HCT116 (cell line): ENCODE results near the gene CPEB3. TPM values are rescaled to one million over a fixed set of nuclear protein-coding genes. Genes with fewer than 3 reads are reported as not detected.

Experiments
- ATAC-seq: fragments of 200-7000 bp; cut with Tn5 transposase; 2 replicates; pipeline ENCODE4 v1.9.1; 2020; ENCODE audit warnings: mild to moderate bottlenecking, moderate library complexity
- BruUV-seq: library from RNA; stranded (reverse); fragments of 400-500 nt; replicated peaks from 2 replicates; lab custom pipeline; 2021; lab: Mats Ljungman, UMichigan
- CTCF ChIA-PET: fragments of 300-600 bp; sonication (Branson Sonifier 250); formaldehyde crosslinking; loops from one replicate; lab custom pipeline; 2021; ENCODE audit warnings: antibody characterized with exemption; lab: Charles Lee
- POLR2A ChIA-PET: fragments of 300-600, 350-600 bp; sonication (Branson Sonifier 250); formaldehyde crosslinking; loops from one replicate; lab custom pipeline; 2021; ENCODE audit warnings: antibody characterized with exemption; lab: Charles Lee
- RAD21 ChIA-PET, 2 experiments: fragments of 300-600 bp; sonication (Branson Sonifier 250); formaldehyde crosslinking; loops; one replicate each; lab custom pipeline; 2023; ENCODE audit warnings: low total read pairs in 2 of 2; ENCODE audit not compliant: uncharacterized antibody in 2 of 2, unreplicated experiment in 2 of 2, low non-redundant PET in 1 of 2; lab: Charles Lee
- DNase-seq: peaks from one replicate; pipeline ENCODE4 v3.0.0-alpha.2; 2010; ENCODE audit warnings: low read depth, low spot score
- H2AFZ ChIP-seq: fragments of 200-600 bp; shearing (Covaris generic), sonication (generic); 2 replicates; pipeline ENCODE4 v1.6.1; 2017; ENCODE audit warnings: low read depth, mixed run types, mixed read lengths, antibody characterized with exemption, low read length; ENCODE audit not compliant: poor library complexity, severe bottlenecking
- H3K27ac ChIP-seq: 2 replicates; pipeline ENCODE4 v1.5.1; 2012; ENCODE audit warnings: low read depth, low read length
- H3K27me3 ChIP-seq: fragments of 200-600 bp; sonication (generic); 2 replicates; pipeline ENCODE4 v1.6.1; 2016; ENCODE audit warnings: mixed run types, low read length, mixed read lengths; ENCODE audit not compliant: insufficient read depth
- H3K36me3 ChIP-seq, 2 experiments: fragments of 200-500 bp in 1 of 2; fragments of 200-600 bp in 1 of 2; sonication (Bioruptor generic) in 1 of 2; sonication (generic) in 1 of 2; 2 replicates each; pipeline versions ENCODE4 v1.5.1 to v1.6.1; 2014 to 2016; ENCODE audit warnings: low read length in 2 of 2, inconsistent platforms in 1 of 2, mixed read lengths in 1 of 2, mixed run types in 1 of 2; ENCODE audit not compliant: insufficient read depth in 2 of 2, control insufficient read depth in 1 of 2
- H3K4me1 ChIP-seq, 2 experiments: fragments of 200-600 bp in 1 of 2; sonication (generic) in 1 of 2; 2 replicates each; pipeline versions ENCODE4 v1.5.1 to v1.6.1; 2012 to 2017; ENCODE audit warnings: low read length in 2 of 2, inconsistent platforms in 1 of 2, mild to moderate bottlenecking in 1 of 2, mixed read lengths in 1 of 2, mixed run types in 1 of 2, moderate library complexity in 1 of 2; ENCODE audit not compliant: insufficient read depth in 2 of 2, control insufficient read depth in 1 of 2
- H3K4me2 ChIP-seq: fragments of 200-600 bp; sonication (generic); 2 replicates; pipeline ENCODE4 v1.6.1; 2017; ENCODE audit warnings: mixed run types, low read length, mixed read lengths
- H3K4me3 ChIP-seq, 2 experiments: fragments of 200-600 bp in 1 of 2; sonication (generic) in 1 of 2; replicated peaks in 1 of 2; 2 replicates each; pipeline ENCODE4 v1.5.1; 2011 to 2016; ENCODE audit warnings: low read length in 2 of 2, control low read depth in 1 of 2, low read depth in 1 of 2, mild to moderate bottlenecking in 1 of 2, mixed read lengths in 1 of 2, mixed run types in 1 of 2
- H3K79me2 ChIP-seq: fragments of 200-600 bp; sonication (generic); 2 replicates; pipeline ENCODE4 v1.6.1; 2017; ENCODE audit warnings: mild to moderate bottlenecking, mixed run types, low read length, moderate library complexity, mixed read lengths; ENCODE audit not compliant: insufficient read depth
- H3K9ac ChIP-seq: fragments of 200-600 bp; sonication (generic); 2 replicates; pipeline ENCODE4 v1.6.1; 2016; ENCODE audit warnings: low read length, mixed read lengths
- H3K9me2 ChIP-seq: fragments of 200-600 bp; sonication (generic), shearing (Covaris generic); 2 replicates; pipeline ENCODE4 v1.6.1; 2017; ENCODE audit warnings: mixed run types, mild to moderate bottlenecking, moderate library complexity; ENCODE audit not compliant: insufficient read depth
- H3K9me3 ChIP-seq, 2 experiments: fragments of 200-500 bp in 1 of 2; fragments of 200-600 bp in 1 of 2; sonication (Bioruptor generic) in 1 of 2; sonication (generic) in 1 of 2; 2 replicates each; pipeline ENCODE4 v1.6.1; 2014 to 2017; ENCODE audit warnings: low read length in 2 of 2, mixed read lengths in 2 of 2, inconsistent platforms in 1 of 2, low read depth in 1 of 2, mild to moderate bottlenecking in 1 of 2, mixed run types in 1 of 2, moderate library complexity in 1 of 2; ENCODE audit not compliant: control insufficient read depth in 1 of 2, insufficient read depth in 1 of 2
- H4K20me1 ChIP-seq: fragments of 200-600 bp; sonication (generic), shearing (Covaris generic); 2 replicates; pipeline ENCODE4 v1.6.1; 2017; ENCODE audit warnings: mixed run types, mild to moderate bottlenecking, moderate library complexity; ENCODE audit not compliant: insufficient read depth
- CTCF ChIP-seq, 3 experiments: fragments of 200-600 bp in 1 of 3; sonication (generic) in 1 of 3; IDR thresholded peaks in 2 of 3; conservative IDR thresholded peaks in 1 of 3; 2 replicates each; pipeline ENCODE4 v1.5.1; 2012 to 2017; ENCODE audit warnings: low read depth in 2 of 3, low read length in 2 of 3, antibody characterized with exemption in 1 of 3, borderline replicate concordance in 1 of 3, control low read depth in 1 of 3, mild to moderate bottlenecking in 1 of 3, mixed read lengths in 1 of 3, mixed run types in 1 of 3, moderate library complexity in 1 of 3; ENCODE audit not compliant: insufficient read depth in 1 of 3
- ELF1 ChIP-seq: IDR thresholded peaks from 2 replicates; pipeline ENCODE4 v1.6.1; 2012; ENCODE audit warnings: low read depth, borderline replicate concordance
- EZH2phosphoT487 ChIP-seq: fragments of 200-600 bp; IDR thresholded peaks from 2 replicates; pipeline ENCODE4 v1.6.1; 2018; ENCODE audit warnings: antibody characterized with exemption, borderline replicate concordance
- FOSL1 ChIP-seq: IDR thresholded peaks from 2 replicates; pipeline ENCODE4 v1.6.1; 2012; ENCODE audit warnings: low read depth
- POLR2A ChIP-seq: IDR thresholded peaks from 2 replicates; pipeline ENCODE4 v1.7.0; 2011; ENCODE audit warnings: borderline replicate concordance; ENCODE audit not compliant: insufficient read depth, insufficient read length; ENCODE audit errors: extremely low read depth
- POLR2AphosphoS5 ChIP-seq: IDR thresholded peaks from 2 replicates; pipeline ENCODE4 v1.6.1; 2011; ENCODE audit warnings: mild to moderate bottlenecking, low read depth, low read length, moderate library complexity
- RAD21 ChIP-seq: IDR thresholded peaks from 2 replicates; pipeline ENCODE4 v1.6.1; 2012; ENCODE audit warnings: low read depth, mild to moderate bottlenecking
- SIN3A ChIP-seq: IDR thresholded peaks from 2 replicates; pipeline ENCODE4 v1.6.1; 2012; ENCODE audit warnings: low read depth
- SP1 ChIP-seq: IDR thresholded peaks from 2 replicates; pipeline ENCODE4 v1.6.1; 2012; ENCODE audit warnings: low read depth
- SRF ChIP-seq: IDR thresholded peaks from 2 replicates; pipeline ENCODE4 v1.6.1; 2012; ENCODE audit warnings: low read depth
- TCF7L2 ChIP-seq: IDR thresholded peaks from 2 replicates; pipeline ENCODE4 v1.7.0; 2011; ENCODE audit warnings: borderline replicate concordance, inconsistent platforms; ENCODE audit not compliant: insufficient read depth, insufficient read length; ENCODE audit errors: extremely low read depth
- ZBTB33 ChIP-seq: IDR thresholded peaks from 2 replicates; pipeline ENCODE4 v1.6.1; 2011; ENCODE audit warnings: mild to moderate bottlenecking, low read length, moderate library complexity; ENCODE audit not compliant: insufficient replicate concordance; ENCODE audit errors: extremely low read depth
- ZFX ChIP-seq: fragments of 450-650 bp; IDR thresholded peaks from 2 replicates; pipeline ENCODE4 v1.6.1; 2017
- ZNF274 ChIP-seq: fragments of 200-500 bp; sonication (Bioruptor generic); IDR thresholded peaks from 2 replicates; pipeline ENCODE4 v1.6.1; 2014; ENCODE audit warnings: mild to moderate bottlenecking, low read depth, low read length, inconsistent platforms
- intact Hi-C: fragments of 100-400 bp; cut with micrococcal nuclease; formaldehyde crosslinking; loops from 2 replicates; pipeline ENCODE4 v1.10.0; 2022
- total RNA-seq: library from RNA; stranded (reverse); gene quantifications from one replicate; pipeline ENCODE4 v1.2.1, GENCODE V29; 2021; ENCODE audit not compliant: unreplicated experiment
- TF ChIP-seq, protein P1 (sequence below): IDR thresholded peaks from 2 replicates; pipeline ENCODE4 v1.6.1; 2012

CPEB3 gene
- total RNA-seq, 1 experiment from 2014 or later: 3.0 TPM

- no TSS peak for BruUV-seq
- H3K4me3 ChIP-seq: no peak overlapping the region
- no peaks in the 10 kb centered on the region for H3K4me1 ChIP-seq
- H3K27me3 ChIP-seq: no peaks in the 10 kb centered on the region
- H3K79me2 ChIP-seq: no peaks in the 10 kb centered on the region
- TF ChIP-seq ELF1: no peak
- no peak for TF ChIP-seq ZNF274
- no peak for TF ChIP-seq ZFX
- no peak for TF ChIP-seq TCF7L2
- no peak for TF ChIP-seq POLR2AphosphoS5
- no peak for TF ChIP-seq SIN3A
- no peak for TF ChIP-seq SP1
- no peak for TF ChIP-seq ZBTB33
- TF ChIP-seq SRF: no peak
- TF ChIP-seq EZH2phosphoT487: no peak
- TF ChIP-seq FOSL1: no peak
- no peak for TF ChIP-seq RAD21
- TF ChIP-seq CTCF (IDR thresholded peaks at IDR 0.05 in 2 of 3, conservative IDR thresholded peaks at IDR 0.05 in 1 of 3; ENCODE audit: borderline replicate concordance in 1 of 3, insufficient read depth in 1 of 3, low read depth in 2 of 3, low read length in 2 of 3): no peak
- TF ChIP-seq, protein P1, sequence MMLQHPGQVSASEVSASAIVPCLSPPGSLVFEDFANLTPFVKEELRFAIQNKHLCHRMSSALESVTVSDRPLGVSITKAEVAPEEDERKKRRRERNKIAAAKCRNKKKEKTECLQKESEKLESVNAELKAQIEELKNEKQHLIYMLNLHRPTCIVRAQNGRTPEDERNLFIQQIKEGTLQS: no peak
- no peak for TF ChIP-seq POLR2A
- TF ChIP-seq, all 23 proteins: peak for 0
- Histone ChIP-seq H3K9me2 (no peaks in the 10 kb centered on the region), H4K20me1 (no peaks in the 10 kb centered on the region), H3K36me3 (no peaks in the 10 kb centered on the region), H3K9ac (no peak overlapping the region), H2AFZ (no peak overlapping the region), H3K4me2 (no peak overlapping the region), H3K9me3 (no peaks in the 10 kb centered on the region), H3K27ac (no peak overlapping the region)
- ATAC-seq: no peak
- ChIA-PET POLR2A (no interaction called here), CTCF (interaction anchor here (0.6 kb wide), 1 partner anchor 406 kb away, joined by 3 read pairs; no protein-coding TSS in a partner anchor), RAD21 (no interaction called here)
- no peak for DNase-seq
- intact Hi-C loops: no loop called here
Measured at GRCh38 chr10:92047215-92047614, 243.7 kb downstream of the CPEB3 start.
